ENCODE measurements around the gene ARF3. TPM values are rescaled to one million over a fixed set of nuclear protein-coding genes. Genes with fewer than 3 reads are reported as not detected.

The ARF3 gene
- total and polyA plus RNA-seq, 9 of the 15 experiments (the other 6 are each of a cell fraction or from before 2014, with no cell fraction given): 5.9 to 170 (median 64.4) TPM

DNA sequence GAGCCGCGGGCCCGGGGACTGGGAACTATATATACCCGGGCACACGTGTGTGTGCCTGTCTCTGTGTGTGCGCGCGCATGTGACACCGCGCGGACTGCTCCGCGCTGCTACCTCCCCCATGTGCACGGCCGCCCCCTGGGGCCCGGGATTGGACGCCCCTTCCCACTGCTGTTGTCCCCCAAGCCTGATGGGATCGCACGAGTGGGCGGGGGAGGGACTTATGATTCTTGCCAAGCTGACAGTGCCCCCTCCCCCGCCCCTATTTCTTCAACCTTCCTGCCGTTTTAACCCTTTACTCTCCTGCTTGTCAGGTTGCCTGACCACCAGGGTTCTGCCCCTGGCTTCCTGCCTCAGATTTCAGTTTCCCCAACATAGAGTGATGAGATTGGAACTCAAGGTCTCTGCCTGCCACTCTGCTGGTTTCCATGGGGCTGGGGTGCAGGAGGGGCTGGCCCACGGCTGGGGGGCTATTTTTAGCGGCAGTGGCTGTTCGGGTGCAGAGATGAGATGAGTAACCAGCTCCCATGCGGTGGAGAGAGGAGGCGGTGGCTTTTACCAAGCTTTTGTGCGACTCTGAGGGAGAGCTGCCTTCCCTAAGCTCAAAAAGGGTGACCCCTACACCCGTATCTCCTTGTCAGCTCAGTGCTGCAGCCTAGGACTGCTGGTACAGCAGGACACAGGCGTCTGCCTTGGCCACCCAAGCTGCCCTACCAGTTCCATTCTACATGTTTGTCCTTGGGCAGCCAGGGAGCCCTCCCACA, 42.3 kb upstream of the ARF3 start, which contains the start of gene DDN (continued):
- TF ChIP-seq, protein P1, sequence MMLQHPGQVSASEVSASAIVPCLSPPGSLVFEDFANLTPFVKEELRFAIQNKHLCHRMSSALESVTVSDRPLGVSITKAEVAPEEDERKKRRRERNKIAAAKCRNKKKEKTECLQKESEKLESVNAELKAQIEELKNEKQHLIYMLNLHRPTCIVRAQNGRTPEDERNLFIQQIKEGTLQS (IDR thresholded peaks at IDR 0.05): no peak
- TF ChIP-seq, protein P1 (CRISPR knock-in tag; conservative IDR thresholded peaks at IDR 0.05): no peak
- TF ChIP-seq WHSC1 (IDR thresholded peaks at IDR 0.05; ENCODE audit: low read length) (no peak), FIP1L1 (IDR thresholded peaks at IDR 0.05; ENCODE audit: low read depth, low read length, poor library complexity, severe bottlenecking) (no peak), KDM2B (CRISPR knock-in tag; IDR thresholded peaks at IDR 0.05) (no peak), RFX5 (IDR thresholded peaks at IDR 0.05; ENCODE audit: low read depth, low read length) (no peak), RBBP5 (IDR thresholded peaks at IDR 0.05; ENCODE audit: borderline replicate concordance, insufficient read depth, low read length, poor library complexity, severe bottlenecking) (no peak), ZBTB8A (IDR thresholded peaks at IDR 0.05; ENCODE audit: partially characterized antibody) (no peak), ZNF197 (CRISPR knock-in tag; IDR thresholded peaks at IDR 0.05; ENCODE audit: low read depth) (no peak), KLF1 (tag; IDR thresholded peaks at IDR 0.05) (no peak), MECOM (CRISPR knock-in tag; IDR thresholded peaks at IDR 0.05) (no peak), PHF20 (IDR thresholded peaks at IDR 0.05; ENCODE audit: partially characterized antibody) (no peak), KLF16 (IDR thresholded peaks at IDR 0.05) (no peak), SRF (CRISPR knock-in tag; IDR thresholded peaks at IDR 0.05) (no peak)
- TF ChIP-seq, protein P2, sequence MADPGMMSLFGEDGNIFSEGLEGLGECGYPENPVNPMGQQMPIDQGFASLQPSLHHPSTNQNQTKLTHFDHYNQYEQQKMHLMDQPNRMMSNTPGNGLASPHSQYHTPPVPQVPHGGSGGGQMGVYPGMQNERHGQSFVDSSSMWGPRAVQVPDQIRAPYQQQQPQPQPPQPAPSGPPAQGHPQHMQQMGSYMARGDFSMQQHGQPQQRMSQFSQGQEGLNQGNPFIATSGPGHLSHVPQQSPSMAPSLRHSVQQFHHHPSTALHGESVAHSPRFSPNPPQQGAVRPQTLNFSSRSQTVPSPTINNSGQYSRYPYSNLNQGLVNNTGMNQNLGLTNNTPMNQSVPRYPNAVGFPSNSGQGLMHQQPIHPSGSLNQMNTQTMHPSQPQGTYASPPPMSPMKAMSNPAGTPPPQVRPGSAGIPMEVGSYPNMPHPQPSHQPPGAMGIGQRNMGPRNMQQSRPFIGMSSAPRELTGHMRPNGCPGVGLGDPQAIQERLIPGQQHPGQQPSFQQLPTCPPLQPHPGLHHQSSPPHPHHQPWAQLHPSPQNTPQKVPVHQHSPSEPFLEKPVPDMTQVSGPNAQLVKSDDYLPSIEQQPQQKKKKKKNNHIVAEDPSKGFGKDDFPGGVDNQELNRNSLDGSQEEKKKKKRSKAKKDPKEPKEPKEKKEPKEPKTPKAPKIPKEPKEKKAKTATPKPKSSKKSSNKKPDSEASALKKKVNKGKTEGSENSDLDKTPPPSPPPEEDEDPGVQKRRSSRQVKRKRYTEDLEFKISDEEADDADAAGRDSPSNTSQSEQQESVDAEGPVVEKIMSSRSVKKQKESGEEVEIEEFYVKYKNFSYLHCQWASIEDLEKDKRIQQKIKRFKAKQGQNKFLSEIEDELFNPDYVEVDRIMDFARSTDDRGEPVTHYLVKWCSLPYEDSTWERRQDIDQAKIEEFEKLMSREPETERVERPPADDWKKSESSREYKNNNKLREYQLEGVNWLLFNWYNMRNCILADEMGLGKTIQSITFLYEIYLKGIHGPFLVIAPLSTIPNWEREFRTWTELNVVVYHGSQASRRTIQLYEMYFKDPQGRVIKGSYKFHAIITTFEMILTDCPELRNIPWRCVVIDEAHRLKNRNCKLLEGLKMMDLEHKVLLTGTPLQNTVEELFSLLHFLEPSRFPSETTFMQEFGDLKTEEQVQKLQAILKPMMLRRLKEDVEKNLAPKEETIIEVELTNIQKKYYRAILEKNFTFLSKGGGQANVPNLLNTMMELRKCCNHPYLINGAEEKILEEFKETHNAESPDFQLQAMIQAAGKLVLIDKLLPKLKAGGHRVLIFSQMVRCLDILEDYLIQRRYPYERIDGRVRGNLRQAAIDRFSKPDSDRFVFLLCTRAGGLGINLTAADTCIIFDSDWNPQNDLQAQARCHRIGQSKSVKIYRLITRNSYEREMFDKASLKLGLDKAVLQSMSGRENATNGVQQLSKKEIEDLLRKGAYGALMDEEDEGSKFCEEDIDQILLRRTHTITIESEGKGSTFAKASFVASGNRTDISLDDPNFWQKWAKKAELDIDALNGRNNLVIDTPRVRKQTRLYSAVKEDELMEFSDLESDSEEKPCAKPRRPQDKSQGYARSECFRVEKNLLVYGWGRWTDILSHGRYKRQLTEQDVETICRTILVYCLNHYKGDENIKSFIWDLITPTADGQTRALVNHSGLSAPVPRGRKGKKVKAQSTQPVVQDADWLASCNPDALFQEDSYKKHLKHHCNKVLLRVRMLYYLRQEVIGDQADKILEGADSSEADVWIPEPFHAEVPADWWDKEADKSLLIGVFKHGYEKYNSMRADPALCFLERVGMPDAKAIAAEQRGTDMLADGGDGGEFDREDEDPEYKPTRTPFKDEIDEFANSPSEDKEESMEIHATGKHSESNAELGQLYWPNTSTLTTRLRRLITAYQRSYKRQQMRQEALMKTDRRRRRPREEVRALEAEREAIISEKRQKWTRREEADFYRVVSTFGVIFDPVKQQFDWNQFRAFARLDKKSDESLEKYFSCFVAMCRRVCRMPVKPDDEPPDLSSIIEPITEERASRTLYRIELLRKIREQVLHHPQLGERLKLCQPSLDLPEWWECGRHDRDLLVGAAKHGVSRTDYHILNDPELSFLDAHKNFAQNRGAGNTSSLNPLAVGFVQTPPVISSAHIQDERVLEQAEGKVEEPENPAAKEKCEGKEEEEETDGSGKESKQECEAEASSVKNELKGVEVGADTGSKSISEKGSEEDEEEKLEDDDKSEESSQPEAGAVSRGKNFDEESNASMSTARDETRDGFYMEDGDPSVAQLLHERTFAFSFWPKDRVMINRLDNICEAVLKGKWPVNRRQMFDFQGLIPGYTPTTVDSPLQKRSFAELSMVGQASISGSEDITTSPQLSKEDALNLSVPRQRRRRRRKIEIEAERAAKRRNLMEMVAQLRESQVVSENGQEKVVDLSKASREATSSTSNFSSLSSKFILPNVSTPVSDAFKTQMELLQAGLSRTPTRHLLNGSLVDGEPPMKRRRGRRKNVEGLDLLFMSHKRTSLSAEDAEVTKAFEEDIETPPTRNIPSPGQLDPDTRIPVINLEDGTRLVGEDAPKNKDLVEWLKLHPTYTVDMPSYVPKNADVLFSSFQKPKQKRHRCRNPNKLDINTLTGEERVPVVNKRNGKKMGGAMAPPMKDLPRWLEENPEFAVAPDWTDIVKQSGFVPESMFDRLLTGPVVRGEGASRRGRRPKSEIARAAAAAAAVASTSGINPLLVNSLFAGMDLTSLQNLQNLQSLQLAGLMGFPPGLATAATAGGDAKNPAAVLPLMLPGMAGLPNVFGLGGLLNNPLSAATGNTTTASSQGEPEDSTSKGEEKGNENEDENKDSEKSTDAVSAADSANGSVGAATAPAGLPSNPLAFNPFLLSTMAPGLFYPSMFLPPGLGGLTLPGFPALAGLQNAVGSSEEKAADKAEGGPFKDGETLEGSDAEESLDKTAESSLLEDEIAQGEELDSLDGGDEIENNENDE (IDR thresholded peaks at IDR 0.05; ENCODE audit: low read depth, low read length): no peak

Data from K562 (cell line).